ENCODE measurements around the gene CDX1.
"Not testable (repeated sequence)": the region's sequence is repeated elsewhere in the genome, so short reads cannot be mapped to it uniquely, and the experiment has no call there.

CDX1 gene

DNA sequence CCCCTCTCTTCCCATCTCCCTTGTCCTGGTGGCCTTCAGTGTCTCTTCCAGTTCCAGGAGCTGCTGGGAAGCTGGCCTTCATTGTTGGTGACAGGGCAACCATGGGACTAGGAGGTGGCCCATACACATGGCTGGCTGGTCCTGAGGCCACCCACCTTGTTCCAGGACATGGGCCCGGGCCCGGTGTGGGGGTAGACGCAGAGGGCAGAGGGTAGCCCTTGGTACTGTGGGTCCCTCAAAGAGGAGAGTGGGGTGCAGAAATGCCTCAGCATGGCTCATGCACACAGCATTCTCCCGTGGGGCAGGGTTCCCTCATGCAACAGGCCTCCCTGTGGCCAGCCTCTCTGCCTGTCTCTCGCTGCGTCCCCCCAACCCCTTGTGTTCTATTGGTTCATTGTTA is 44.1 kb downstream of the CDX1 start:
- DNase-seq, result no peak

DNA sequence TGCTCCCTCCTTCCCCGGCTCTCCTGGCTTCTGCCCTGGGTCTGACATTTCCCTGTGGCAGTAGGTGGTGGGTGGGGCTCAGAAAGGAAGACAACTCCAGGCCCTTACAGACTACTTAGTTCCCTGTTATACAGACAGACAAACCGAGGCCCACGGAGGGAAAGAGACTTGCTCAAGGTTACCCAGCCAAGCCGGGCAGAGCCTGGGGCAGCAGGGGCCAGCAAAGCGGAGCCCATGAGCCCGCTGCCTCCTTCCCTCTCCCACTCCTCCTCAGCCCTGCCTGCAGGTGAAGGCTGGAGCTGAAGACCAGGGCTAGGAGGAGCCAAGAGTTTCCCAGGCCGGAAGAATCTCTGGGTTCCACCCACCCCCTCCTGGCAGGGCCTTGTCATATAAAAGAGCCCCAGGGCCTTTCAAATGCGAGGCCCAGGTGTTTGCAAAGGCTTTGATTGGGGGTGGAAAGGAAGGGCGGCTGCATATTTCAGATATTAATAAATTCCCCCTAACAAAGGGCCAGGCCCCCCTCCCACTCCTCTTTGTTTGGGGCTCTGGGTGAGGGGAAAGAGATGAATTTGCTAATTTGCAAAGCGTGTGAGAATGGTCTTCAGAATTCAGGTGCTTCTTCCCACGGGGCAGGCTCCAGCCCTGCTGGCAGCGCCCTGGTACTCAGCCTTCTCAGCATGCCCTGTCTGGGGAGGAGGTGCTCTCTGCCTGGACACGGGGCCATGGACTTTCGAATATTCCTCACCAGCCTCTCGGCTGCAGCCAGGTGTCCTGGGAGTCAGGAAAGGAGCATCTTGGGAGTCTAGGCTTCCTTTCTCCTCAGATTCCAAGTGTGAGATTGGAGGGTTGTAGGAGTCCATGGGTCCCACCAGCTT is 44.8 kb downstream of the CDX1 start:
- no peak for DNase-seq

DNA sequence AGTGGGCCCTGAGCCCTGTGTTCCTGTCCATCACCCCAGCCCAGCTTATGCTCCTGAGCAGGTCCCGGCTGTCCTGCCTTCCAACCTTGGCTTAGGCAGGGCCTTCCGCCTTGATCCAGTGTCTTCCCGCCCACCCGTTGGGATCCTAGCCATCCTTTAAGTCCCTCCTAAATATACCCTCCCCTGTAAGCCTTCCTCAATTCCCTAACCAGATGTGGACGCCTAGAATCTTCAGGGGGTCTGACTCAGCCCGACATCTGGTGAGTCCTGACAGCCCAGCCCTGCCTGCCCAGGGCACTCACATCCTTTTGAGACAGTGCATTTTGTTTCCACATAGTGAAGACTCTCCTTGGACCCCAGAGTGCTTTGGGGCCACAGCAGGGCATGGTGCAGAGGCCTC is 47.0 kb downstream of the CDX1 start:
- DNase-seq, result peak; percentile 53

DNA sequence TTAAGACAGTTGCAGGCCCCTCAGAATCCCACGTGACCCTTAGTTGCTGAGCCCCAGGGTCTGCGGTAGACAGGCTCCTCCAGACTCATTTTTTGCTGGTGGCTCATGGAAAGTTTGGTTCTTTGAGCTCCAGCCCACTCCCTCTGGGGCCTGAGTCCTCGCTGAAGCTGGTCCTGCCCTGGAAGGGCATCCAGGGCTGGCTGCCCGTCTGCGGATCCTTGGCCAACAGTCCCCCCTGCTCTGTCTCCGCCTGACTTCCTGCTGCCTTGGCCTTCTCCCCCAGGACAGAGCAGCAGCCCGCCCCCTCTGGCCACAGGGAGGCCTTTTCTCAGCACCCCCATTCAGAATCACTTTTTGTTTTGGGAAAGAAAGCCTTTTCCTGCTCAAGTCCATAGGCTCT is 47.7 kb downstream of the CDX1 start:
- peak; percentile 25 for DNase-seq

DNA sequence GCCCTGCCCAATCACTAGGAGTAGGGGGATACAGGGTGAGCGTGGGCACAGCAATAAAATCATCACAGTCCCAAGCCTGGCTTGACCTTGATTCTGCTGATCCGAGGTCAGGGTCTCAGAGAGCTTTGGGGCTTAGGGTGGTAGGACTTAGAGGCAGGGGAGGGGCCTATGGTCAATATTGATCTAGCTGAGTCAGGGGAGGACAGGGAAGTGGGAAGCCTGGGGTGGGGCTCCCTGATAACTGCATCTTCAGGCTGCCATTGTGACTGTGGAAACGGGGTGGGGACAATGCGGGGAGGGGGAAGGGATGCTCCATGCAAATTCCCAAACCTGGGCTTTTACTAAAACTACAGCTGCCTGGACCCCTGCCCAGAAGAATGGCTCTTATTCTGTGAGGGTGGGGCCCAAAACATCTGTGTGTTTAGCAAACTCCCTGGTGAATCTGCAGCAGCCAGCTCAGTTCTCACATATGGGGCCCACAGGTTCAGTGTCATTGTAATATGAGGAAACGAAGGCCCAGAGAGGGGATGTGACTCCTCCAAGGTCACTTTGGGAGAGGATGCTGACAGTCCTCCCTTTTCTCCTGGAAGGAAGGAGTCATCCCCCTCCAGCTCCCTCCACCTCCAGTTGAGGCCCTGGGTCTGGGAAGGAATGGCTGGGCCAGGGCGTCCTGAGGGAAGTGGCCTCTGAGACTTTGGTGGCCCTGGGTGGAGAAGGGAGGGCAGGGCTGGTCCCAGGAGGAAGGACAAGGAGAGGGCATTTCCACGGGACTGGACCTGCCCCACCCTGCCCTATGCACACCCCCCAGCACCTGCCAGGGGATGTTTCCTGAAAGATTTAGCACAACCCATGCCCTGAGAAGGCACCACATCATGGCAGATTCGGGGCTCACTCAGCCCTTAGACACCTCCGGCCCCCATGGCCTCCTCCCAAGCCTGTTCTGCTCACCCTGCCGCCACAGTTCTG is 49.7 kb downstream of the CDX1 start:
- DNase-seq, result no peak

DNA sequence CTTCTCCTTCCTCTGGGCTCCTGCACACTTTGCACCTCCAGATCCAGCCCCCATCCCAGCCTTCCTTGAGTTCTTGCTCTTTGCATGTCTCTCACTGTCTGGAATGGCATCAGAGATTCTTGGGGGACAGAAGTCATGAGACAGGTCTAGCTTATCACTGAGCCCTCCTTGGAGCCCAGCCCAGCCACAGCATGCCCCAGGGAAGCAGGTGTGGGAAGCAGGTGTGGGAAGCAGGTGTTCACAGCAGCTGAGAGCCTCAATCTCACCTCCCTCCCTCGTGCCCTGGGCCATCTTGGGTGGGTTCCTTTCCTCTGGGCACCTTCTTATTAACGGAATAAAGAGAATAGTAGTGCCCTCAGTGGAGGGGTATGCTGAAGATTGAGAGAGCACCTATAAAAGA is 50.5 kb downstream of the CDX1 start:
- DNase-seq, result no peak

DNA sequence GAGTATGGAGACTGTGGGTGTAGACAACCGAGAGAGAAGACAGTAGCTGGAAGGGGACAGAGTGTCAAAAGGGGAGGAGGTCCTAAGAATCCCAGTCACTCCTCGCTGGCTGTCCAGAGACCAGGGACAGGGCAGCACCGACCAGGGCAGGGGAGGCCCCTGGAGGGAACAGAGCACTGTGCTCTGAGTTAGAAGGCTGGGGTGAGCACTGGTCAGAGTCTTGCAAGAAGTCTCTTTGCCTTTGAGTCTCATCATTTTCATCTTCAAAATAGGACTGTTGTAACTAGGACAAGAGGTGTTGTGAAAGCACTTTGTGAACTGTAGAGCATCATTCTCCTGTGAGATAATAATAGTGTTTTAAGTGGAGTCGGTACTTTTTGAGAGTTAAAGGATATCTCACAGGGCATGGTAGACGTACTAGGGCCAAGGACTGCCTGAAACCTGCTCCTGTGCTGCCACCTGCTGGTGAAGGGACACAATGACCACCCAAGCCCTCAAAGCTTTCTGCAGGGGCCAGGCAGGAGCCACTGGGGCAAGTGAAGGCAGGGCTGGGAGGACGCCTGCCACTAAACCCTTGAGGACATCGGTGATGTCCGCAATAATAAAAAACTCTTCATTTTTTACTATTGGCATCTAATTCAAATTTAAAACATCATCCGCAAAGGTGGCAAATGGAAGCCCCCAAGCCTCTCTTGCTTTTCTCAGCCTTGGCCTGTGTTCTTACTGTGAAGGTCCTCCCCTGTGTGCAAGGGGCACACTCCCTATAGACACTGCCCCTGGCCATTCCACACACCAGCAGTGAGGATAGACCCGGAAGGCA is 51.5 kb downstream of the CDX1 start:
- peak; percentile 83 for DNase-seq

DNA sequence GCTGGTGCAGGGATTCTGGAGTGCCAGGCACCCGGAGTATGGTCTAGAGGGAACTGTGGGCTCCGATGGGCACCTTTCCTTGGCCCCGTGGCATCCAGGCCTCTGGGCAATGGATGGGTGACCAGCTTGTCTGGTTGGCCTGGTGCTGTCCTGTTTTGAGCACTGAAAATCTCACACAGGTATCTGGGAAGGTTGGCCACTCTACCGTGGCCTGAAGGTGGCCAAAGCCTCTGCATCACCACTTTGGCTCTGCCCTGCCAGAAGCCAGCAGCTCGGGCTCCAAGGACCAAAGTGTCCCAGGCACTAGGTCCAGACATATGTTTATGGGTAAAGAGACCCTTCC is 52.1 kb downstream of the CDX1 start:
- no peak for DNase-seq

DNA sequence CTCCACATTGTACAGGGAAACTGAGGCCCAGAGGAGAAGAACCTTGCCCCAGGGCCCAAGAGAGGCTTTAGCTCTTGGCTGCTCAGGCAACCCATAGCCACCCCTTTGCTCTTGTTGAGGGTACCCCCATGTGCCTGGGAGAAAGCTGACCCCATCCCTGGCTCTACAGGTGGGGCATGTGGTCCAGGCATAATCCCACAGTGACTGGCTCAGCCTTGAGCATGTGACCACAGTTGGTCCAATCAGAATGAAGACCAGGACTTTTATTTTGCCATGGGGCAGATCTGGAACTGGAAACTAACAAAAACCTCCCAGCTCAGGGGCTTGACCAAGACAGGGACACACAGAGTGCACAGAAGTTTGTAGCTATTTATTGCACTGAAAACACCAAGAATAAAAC is 52.6 kb downstream of the CDX1 start:
- no peak for DNase-seq

DNA sequence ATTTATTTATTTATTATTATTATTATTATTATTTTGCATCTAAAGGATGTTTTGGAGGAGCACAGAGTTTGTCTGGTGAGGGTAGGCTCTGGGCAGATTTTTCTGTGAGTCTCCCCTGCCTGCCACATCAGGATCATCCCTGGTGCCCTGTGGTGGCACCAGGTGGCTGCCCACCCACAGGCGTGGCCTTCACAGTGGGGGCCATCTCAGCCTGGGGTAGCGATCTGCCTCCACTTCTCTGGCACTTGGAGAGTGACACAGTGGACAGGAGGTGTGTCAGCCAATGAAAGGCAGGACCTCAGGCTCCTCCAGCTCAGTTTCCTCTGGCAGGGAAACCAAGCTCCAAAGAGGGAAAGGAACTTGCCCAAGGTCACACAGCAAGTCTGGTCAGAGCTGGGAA is 53.3 kb downstream of the CDX1 start:
- DNase-seq, result no peak

DNA sequence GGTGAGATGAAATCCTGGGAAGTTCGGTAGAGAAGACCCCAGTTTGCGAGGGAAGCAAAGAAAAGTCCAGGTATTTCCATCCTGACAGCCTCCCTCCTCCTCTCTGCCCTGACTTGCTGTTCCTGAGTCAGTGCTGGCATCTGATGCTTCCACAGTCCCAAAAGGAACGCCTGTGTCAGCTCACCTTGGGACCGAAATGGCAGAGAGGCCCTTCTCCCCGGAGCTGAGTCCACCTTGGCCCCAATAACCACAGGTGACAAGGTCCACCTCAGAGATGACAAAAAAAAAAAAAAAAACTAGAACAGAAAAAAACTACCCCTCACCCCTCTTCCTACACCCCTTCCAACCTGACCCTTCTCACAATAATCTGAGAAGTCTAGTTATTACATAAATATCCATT is 54.9 kb downstream of the CDX1 start:
- DNase-seq, result no peak

DNA sequence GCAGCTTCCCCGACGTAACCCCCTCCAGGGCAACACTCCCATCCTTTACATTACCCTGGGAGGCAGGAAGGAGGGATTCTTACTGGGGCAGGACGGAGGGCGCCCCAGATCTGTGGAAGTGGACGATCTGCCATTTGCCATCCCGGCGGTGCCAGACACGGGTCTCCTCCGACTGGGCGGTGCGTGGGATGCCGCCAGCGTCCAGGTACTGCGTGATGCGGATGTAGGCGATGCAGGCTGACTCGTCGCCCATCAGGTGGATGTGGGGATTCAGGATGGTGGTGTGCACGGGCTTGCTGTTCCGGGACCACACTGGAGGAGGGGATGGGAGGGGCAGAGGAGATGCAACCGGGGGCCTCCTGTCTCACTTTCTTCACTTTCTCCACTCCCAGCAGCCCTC is 56.3 kb downstream of the CDX1 start:
- no peak for DNase-seq

DNA sequence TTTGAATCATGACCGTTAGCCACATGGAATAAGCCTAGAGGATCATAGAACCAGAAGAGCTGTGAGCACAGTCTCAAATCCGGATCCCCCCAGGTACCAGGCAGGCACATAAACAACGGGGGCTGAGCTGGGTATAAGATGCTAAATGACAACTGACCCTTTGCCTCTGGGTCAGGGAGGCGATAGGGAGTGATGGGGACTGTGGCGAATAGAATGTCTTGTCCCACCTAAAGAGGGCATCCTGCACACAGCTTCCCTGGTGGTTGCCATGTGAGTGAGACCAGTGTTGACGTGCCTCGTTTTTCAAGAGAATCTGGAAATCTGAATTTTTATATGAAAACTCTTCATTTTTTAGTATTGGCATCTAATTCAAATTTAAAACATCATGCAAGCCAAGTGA is 56.9 kb downstream of the CDX1 start:
- no peak for DNase-seq

DNA sequence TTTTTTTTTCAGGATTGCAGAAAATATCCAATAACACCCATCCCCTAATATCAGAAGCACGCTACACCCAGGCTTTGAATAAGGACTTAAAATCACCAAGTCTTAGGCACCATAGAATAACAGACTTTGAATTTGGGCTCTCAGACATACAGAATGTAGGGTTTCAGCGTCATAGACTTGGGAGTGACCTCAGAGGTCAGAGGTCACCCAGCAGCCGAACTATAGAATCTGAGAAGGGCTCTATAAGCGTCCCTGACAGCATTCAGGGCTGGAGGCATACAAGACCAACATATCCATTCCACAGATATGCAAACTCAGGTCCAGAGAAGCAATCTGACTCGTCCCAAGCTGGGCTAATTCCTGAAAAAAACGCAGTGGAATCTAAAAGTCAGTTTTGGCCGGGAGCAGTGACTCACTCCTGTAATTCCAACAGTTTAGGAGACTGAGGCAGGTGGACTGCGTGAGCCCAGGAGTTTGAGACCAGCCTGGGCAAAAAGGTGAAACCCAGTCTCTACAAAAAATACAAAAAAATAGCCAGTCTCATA is 58.0 kb downstream of the CDX1 start:
- peak; percentile 37 for DNase-seq

DNA sequence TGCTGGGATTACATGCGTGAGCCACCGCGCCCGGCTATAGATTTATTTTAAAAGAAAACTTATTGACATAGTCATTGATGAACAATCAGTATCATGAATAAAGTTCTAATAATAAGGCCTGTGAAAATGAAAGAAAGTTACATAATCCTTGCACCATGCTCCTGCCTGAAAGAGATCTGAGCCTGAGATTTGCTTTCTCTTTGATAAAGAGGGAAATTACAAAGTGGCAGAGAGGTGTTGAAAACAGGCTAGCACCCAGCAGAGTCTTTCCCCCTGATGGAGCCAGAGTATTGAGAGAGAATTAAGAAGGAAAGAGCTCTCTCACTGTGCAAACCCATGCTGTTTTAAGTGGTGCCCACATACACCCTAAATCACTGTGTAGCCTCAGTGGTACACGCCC is 60.5 kb downstream of the CDX1 start:
- no peak for DNase-seq

DNA sequence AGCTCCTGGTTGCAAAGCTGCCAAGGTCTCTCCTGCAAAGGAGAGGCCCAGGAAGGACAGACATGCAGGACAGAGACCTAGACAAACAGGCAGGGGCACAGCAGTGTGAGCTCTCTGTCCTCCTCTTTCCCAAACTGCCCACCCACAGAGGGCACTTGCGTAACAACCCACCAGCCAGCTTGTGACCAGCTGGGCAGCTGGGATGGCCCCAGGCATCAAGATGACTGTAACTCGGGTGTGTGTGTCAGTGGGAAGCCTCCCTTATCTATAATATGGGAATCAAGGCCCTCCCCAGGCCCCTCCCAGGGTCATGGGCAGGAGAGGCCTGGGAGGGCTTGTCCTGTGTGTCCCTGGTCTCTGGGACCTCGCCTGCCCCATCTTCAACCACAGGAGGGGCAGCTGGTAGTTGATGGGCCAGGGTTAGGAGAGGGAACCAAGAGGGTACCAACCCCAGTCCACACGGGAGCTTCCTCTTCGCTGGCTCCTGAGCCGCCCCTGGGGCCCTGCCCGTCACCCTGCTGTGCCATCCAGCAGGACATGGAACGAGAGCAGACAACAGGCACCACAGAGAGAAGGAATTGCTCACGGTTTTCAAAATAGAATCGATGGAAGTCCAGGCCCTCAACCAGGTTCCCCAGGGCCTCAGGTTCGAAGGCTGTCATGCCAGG is 61.2 kb downstream of the CDX1 start:
- DNase-seq, result peak; percentile 82

DNA sequence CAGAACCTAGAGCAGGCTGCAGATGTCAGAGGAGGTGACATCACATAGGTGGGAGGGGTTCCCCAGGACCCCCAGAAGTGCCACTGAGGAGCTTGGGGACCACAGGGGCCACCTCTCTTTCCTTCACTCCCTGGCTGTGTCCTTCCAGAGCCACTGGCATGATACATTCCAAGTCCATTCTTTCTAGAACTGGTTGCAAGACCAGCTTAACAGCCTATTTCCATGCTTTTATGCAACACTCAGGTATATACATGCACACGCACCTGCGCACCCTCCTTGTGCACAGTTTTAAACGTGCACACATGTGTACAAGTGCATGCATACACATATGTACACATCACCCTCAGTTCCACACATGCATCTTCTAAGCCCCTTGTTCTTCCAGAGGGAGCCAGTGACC is 63.0 kb downstream of the CDX1 start:
- no peak for DNase-seq

DNA sequence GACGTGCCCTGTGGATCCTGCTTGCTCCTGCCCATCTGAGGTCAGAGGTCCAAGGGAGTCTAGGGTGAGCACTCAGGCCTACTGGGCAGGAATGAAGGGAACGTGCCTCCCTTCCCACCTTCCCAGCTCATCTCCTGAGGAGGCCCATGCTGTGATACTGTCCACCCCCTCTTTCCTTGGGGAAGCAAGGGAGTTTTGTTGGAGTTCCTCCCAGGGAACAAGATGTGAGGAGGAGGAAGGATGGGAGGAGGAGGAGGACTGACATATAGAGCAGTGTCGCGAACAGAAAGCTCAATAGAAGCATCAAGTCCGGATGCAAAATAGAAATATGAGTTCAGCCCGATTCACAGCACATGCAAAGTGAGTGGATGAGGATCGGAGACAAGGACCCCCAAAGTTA is 64.3 kb downstream of the CDX1 start:
- DNase-seq, result no peak

DNA sequence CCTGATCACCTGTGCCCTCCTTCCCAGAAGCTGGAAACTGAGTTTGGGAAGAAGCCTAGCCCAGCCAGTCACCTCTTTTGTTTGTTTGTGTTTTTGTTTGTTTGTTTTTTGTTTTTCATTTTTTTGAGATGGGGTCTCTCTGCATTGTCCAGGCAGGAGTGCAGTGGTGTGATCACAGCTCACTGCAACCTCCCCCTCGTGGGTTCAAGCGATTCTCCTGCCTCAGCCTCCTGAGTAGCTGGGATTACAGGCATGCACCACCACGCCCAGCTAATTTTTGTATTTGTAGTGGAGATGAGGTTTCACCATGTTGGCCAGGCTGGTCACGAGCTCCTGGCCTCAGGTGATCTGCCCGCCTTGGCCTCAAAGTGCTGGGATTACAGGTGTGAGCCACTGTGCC is 67.1 kb downstream of the CDX1 start:
- not testable (repeated sequence) for DNase-seq
